ENCODE results near the gene KIF21B.

KIF21B gene

GRCh38 chr1:201061049-201061448 lies 37.5 kb upstream of the KIF21B start:
- Histone ChIP-seq H3K4me3 (ENCODE audit: low read length) (no peak overlapping the region), H3K9me3 (ENCODE audit: control insufficient read depth, low read depth, low read length) (no peaks in the 10 kb centered on the region), H3K36me3 (ENCODE audit: control insufficient read depth, low read depth, low read length) (no peaks in the 10 kb centered on the region), H3K4me1 (ENCODE audit: control insufficient read depth, low read depth, low read length) (peaks cover 19% of the 10 kb centered on the region), H3K9ac (ENCODE audit: low read length) (no peak overlapping the region), H3K27me3 (ENCODE audit: control insufficient read depth, insufficient read depth, low read length) (no peaks in the 10 kb centered on the region), H3K27ac (ENCODE audit: low read length) (no peak overlapping the region)

- Histone ChIP-seq H3K9ac (ENCODE audit: low read length) (no peak overlapping the region), H3K4me3 (ENCODE audit: low read length) (no peak overlapping the region), H3K9me3 (ENCODE audit: control insufficient read depth, low read depth, low read length) (no peaks in the 10 kb centered on the region), H3K27ac (ENCODE audit: low read length) (no peak overlapping the region), H3K36me3 (ENCODE audit: control insufficient read depth, low read depth, low read length) (no peaks in the 10 kb centered on the region), H3K4me1 (ENCODE audit: control insufficient read depth, low read depth, low read length) (peaks cover 19% of the 10 kb centered on the region), H3K27me3 (ENCODE audit: control insufficient read depth, insufficient read depth, low read length) (no peaks in the 10 kb centered on the region)
Observed at GRCh38 chr1:201060586-201060985, 37.1 kb upstream of the KIF21B start.

GRCh38 chr1:201059871-201060555 lies 36.5 kb upstream of the KIF21B start:
- Histone ChIP-seq H3K4me1 (ENCODE audit: control insufficient read depth, low read depth, low read length) (peaks cover 19% of the 10 kb centered on the region), H3K4me3 (ENCODE audit: low read length) (no peak overlapping the region), H3K9ac (ENCODE audit: low read length) (no peak overlapping the region), H3K36me3 (ENCODE audit: control insufficient read depth, low read depth, low read length) (no peaks in the 10 kb centered on the region), H3K27ac (ENCODE audit: low read length) (no peak overlapping the region), H3K9me3 (ENCODE audit: control insufficient read depth, low read depth, low read length) (no peaks in the 10 kb centered on the region), H3K27me3 (ENCODE audit: control insufficient read depth, insufficient read depth, low read length) (no peaks in the 10 kb centered on the region)

- H3K4me3 ChIP-seq (ENCODE audit: low read length): no peak overlapping the region
- H3K27ac ChIP-seq (ENCODE audit: low read length): no peak overlapping the region
- H3K4me1 ChIP-seq (ENCODE audit: control insufficient read depth, low read depth, low read length): peaks cover 19% of the 10 kb centered on the region
- no peaks in the 10 kb centered on the region for H3K27me3 ChIP-seq (ENCODE audit: control insufficient read depth, insufficient read depth, low read length)
- no peak overlapping the region for H3K9ac ChIP-seq (ENCODE audit: low read length)
- no peaks in the 10 kb centered on the region for H3K36me3 ChIP-seq (ENCODE audit: control insufficient read depth, low read depth, low read length)
- H3K9me3 ChIP-seq (ENCODE audit: control insufficient read depth, low read depth, low read length): no peaks in the 10 kb centered on the region
Observed at GRCh38 chr1:201059401-201059800, 35.9 kb upstream of the KIF21B start.

GRCh38 chr1:201054091-201054543 lies 30.6 kb upstream of the KIF21B start:
- Histone ChIP-seq H3K4me1 (ENCODE audit: control insufficient read depth, low read depth, low read length) (peaks cover 5% of the 10 kb centered on the region), H3K9me3 (ENCODE audit: control insufficient read depth, low read depth, low read length) (no peaks in the 10 kb centered on the region), H3K4me3 (ENCODE audit: low read length) (no peak overlapping the region), H3K36me3 (ENCODE audit: control insufficient read depth, low read depth, low read length) (no peaks in the 10 kb centered on the region), H3K9ac (ENCODE audit: low read length) (no peak overlapping the region), H3K27me3 (ENCODE audit: control insufficient read depth, insufficient read depth, low read length) (no peaks in the 10 kb centered on the region), H3K27ac (ENCODE audit: low read length) (no peak overlapping the region)

GRCh38 chr1:201053155-201053860 lies 29.8 kb upstream of the KIF21B start:
- Histone ChIP-seq H3K4me3 (ENCODE audit: low read length) (no peak overlapping the region), H3K27ac (ENCODE audit: low read length) (no peak overlapping the region), H3K36me3 (ENCODE audit: control insufficient read depth, low read depth, low read length) (no peaks in the 10 kb centered on the region), H3K27me3 (ENCODE audit: control insufficient read depth, insufficient read depth, low read length) (no peaks in the 10 kb centered on the region), H3K9ac (ENCODE audit: low read length) (no peak overlapping the region), H3K9me3 (ENCODE audit: control insufficient read depth, low read depth, low read length) (no peaks in the 10 kb centered on the region), H3K4me1 (ENCODE audit: control insufficient read depth, low read depth, low read length) (no peaks in the 10 kb centered on the region)

GRCh38 chr1:201051399-201051798 lies 27.9 kb upstream of the KIF21B start:
- H3K27me3 ChIP-seq (ENCODE audit: control insufficient read depth, insufficient read depth, low read length): no peaks in the 10 kb centered on the region
- H3K9ac ChIP-seq (ENCODE audit: low read length): no peak overlapping the region
- H3K4me3 ChIP-seq (ENCODE audit: low read length): no peak overlapping the region
- no peak overlapping the region for H3K27ac ChIP-seq (ENCODE audit: low read length)
- H3K36me3 ChIP-seq (ENCODE audit: control insufficient read depth, low read depth, low read length): no peaks in the 10 kb centered on the region
- no peaks in the 10 kb centered on the region for H3K4me1 ChIP-seq (ENCODE audit: control insufficient read depth, low read depth, low read length)
- no peaks in the 10 kb centered on the region for H3K9me3 ChIP-seq (ENCODE audit: control insufficient read depth, low read depth, low read length)

- no peaks in the 10 kb centered on the region for H3K9me3 ChIP-seq (ENCODE audit: control insufficient read depth, low read depth, low read length)
- H3K27me3 ChIP-seq (ENCODE audit: control insufficient read depth, insufficient read depth, low read length): no peaks in the 10 kb centered on the region
- H3K4me3 ChIP-seq (ENCODE audit: low read length): no peak overlapping the region
- H3K9ac ChIP-seq (ENCODE audit: low read length): no peak overlapping the region
- no peak overlapping the region for H3K27ac ChIP-seq (ENCODE audit: low read length)
- H3K4me1 ChIP-seq (ENCODE audit: control insufficient read depth, low read depth, low read length): no peaks in the 10 kb centered on the region
- no peaks in the 10 kb centered on the region for H3K36me3 ChIP-seq (ENCODE audit: control insufficient read depth, low read depth, low read length)
Observed at GRCh38 chr1:201050515-201051277, 27.2 kb upstream of the KIF21B start.

GRCh38 chr1:201049248-201049831 lies 25.8 kb upstream of the KIF21B start:
- H3K27me3 ChIP-seq (ENCODE audit: control insufficient read depth, insufficient read depth, low read length): no peaks in the 10 kb centered on the region
- H3K27ac ChIP-seq (ENCODE audit: low read length): no peak overlapping the region
- H3K36me3 ChIP-seq (ENCODE audit: control insufficient read depth, low read depth, low read length): no peaks in the 10 kb centered on the region
- no peaks in the 10 kb centered on the region for H3K4me1 ChIP-seq (ENCODE audit: control insufficient read depth, low read depth, low read length)
- no peak overlapping the region for H3K4me3 ChIP-seq (ENCODE audit: low read length)
- no peak overlapping the region for H3K9ac ChIP-seq (ENCODE audit: low read length)
- H3K9me3 ChIP-seq (ENCODE audit: control insufficient read depth, low read depth, low read length): no peaks in the 10 kb centered on the region

- Histone ChIP-seq H3K9ac (ENCODE audit: low read length) (no peak overlapping the region), H3K36me3 (ENCODE audit: control insufficient read depth, low read depth, low read length) (no peaks in the 10 kb centered on the region), H3K27me3 (ENCODE audit: control insufficient read depth, insufficient read depth, low read length) (no peaks in the 10 kb centered on the region), H3K4me3 (ENCODE audit: low read length) (no peak overlapping the region), H3K9me3 (ENCODE audit: control insufficient read depth, low read depth, low read length) (no peaks in the 10 kb centered on the region), H3K27ac (ENCODE audit: low read length) (no peak overlapping the region), H3K4me1 (ENCODE audit: control insufficient read depth, low read depth, low read length) (no peaks in the 10 kb centered on the region)
Observed at GRCh38 chr1:201048521-201048920, 25.0 kb upstream of the KIF21B start.

GRCh38 chr1:201044119-201044518 lies 20.6 kb upstream of the KIF21B start:
- Histone ChIP-seq H3K27ac (ENCODE audit: low read length) (no peak overlapping the region), H3K9me3 (ENCODE audit: control insufficient read depth, low read depth, low read length) (no peaks in the 10 kb centered on the region), H3K4me1 (ENCODE audit: control insufficient read depth, low read depth, low read length) (no peaks in the 10 kb centered on the region), H3K27me3 (ENCODE audit: control insufficient read depth, insufficient read depth, low read length) (no peaks in the 10 kb centered on the region), H3K36me3 (ENCODE audit: control insufficient read depth, low read depth, low read length) (no peaks in the 10 kb centered on the region), H3K9ac (ENCODE audit: low read length) (no peak overlapping the region), H3K4me3 (ENCODE audit: low read length) (no peak overlapping the region)
